ENCODE measurements around the gene HS3ST6. TPM values are rescaled to one million over a fixed set of nuclear protein-coding genes. Genes with fewer than 3 reads are reported as not detected.
"Not testable (repeated sequence)": the region's sequence is repeated elsewhere in the genome, so short reads cannot be mapped to it uniquely, and the experiment has no call there.

HS3ST6 gene
- total RNA-seq, 1 donor from 2014 or later, result not detected

DNA sequence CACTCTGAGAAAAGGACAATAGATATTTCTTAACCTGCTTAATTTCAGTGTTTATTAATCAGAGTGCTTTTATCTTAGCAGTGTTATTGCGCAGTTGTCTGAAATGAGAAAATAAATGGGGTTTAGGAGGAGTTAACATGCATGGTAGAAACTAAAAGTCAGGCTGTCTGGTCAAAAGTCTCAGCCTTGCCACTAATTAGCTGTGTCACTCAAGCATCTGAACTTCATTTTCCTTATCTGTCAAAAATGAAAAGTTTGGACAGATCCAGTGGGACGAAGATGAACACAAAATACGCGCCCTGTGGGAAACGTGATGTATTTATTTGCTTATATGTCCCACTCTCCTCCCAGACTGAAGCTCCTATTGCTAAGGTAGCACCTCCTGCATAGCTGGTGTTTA, 40.0 kb downstream of the HS3ST6 start:
- no peak overlapping the region for H3K4me3 ChIP-seq (ENCODE audit: low read depth, low read length)
- no peak for TF ChIP-seq CTCF (conservative IDR thresholded peaks at IDR 0.05; ENCODE audit: low read depth, low read length)
- DNase-seq (ENCODE audit: low read depth), result no peak

GRCh38 chr16:1877804-1878203, 40.4 kb downstream of the HS3ST6 start:
- no peak overlapping the region for H3K4me3 ChIP-seq (ENCODE audit: low read depth, low read length)
- DNase-seq (ENCODE audit: low read depth), result no peak
- no peak for TF ChIP-seq CTCF (conservative IDR thresholded peaks at IDR 0.05; ENCODE audit: low read depth, low read length)

- DNase-seq (ENCODE audit: low read depth), result no peak
- no peak overlapping the region for H3K4me3 ChIP-seq (ENCODE audit: low read depth, low read length)
- TF ChIP-seq CTCF (conservative IDR thresholded peaks at IDR 0.05; ENCODE audit: low read depth, low read length), result no peak
Measured at GRCh38 chr16:1877089-1877488, 41.1 kb downstream of the HS3ST6 start.

DNA sequence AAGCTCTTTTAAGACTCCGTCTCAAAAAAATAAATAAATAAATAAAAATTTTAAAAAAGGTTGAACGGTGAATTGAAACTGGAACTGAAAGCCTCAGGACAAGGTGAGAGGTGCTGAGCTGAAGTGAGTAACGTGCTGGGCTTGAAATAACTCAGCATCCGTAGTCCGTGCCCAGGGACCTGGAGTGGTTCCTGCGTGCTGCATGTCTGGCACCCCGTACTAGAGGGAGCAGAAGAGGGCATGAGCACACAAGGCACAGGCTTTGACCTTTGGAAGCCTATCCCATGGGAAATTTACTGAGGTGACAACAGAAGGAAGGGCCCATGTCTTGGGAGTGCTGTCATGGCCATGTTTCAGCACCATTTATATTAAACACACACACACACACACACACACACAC, 41.7 kb downstream of the HS3ST6 start:
- no peak for TF ChIP-seq CTCF (conservative IDR thresholded peaks at IDR 0.05; ENCODE audit: low read depth, low read length)
- no peak for DNase-seq (ENCODE audit: low read depth)
- no peak overlapping the region for H3K4me3 ChIP-seq (ENCODE audit: low read depth, low read length)

- H3K4me3 ChIP-seq (ENCODE audit: low read depth, low read length); DNase-seq (ENCODE audit: low read depth): not testable (repeated sequence)
Measured at GRCh38 chr16:1876066-1876465, 42.1 kb downstream of the HS3ST6 start.

DNA sequence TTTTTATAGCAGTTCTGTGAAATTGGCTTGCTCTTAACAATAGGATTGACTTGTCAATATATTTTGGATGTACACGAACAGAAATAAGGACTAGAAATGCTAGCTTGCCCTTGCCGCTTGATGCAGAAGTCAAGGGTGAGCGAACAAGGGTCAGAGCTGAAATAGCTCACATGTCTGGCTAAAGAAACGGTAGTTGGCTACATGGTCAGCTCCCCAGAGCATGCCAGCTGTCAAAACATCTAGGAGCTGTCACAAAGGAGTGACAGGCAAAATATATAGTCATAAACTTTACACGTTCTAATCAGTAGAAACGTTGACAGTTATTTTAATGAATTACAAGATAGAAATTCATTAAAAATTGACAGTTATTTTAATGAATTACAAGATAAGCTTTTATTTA, 43.4 kb downstream of the HS3ST6 start:
- TF ChIP-seq CTCF (conservative IDR thresholded peaks at IDR 0.05; ENCODE audit: low read depth, low read length), result no peak
- DNase-seq (ENCODE audit: low read depth), result no peak
- H3K4me3 ChIP-seq (ENCODE audit: low read depth, low read length), result no peak overlapping the region

DNA sequence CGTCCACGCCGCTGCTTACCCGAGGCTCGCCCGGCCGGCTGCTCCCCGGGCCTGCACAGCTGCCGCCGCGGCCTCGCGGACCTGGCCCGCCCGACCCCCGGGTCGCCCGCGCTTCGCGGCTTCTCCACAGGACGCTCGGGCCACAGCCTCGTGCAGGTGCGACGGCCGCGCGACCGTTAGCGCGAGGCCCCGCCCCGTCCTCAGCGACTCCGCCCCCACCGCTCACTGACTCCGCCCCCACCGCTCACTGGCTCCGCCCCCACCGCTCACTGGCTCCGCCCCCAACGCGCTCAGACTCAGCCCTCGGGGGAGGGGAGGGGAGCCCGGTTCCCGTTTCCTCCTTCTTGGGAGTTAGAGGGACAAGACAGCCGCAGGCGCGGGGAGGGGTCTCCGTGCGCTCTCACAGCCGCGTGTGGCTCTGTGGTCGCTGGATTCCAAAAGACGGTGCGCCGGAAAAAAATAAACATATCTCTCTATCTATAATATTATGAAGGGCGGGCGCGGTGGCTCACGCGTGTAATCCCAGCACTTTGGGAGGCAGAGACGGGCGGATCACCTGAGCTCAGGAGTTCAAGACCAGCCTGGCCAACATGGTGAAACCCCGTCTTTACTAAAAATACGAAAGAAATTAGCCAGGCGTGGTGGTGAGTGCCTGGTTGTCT, 46.1 kb downstream of the HS3ST6 start, which contains the start of gene MEIOB:
Gene MEIOB, minus strand, starts transcription at position 191 of the 662 bp plus-strand sequence. CDS start 3,989 bp downstream, outside the sequence.
- peak within 1 kb of the TSS; percentile 41 for H3K4me3 ChIP-seq (ENCODE audit: low read depth, low read length)
- no peak for TF ChIP-seq CTCF (conservative IDR thresholded peaks at IDR 0.05; ENCODE audit: low read depth, low read length)
- DNase-seq (ENCODE audit: low read depth), result no peak
